ENCODE data around the gene ACAP1.
"Not testable (repeated sequence)": the region's sequence is repeated elsewhere in the genome, so short reads cannot be mapped to it uniquely, and the experiment has no call there.

Gene ACAP1

GRCh38 chr17:7329374-7329996, 6.8 kb upstream of the ACAP1 start:
- DNase-seq = peak; percentile 91

GRCh38 chr17:7329997-7330637, 6.2 kb upstream of the ACAP1 start:
- peak; percentile 75 for DNase-seq

DNA sequence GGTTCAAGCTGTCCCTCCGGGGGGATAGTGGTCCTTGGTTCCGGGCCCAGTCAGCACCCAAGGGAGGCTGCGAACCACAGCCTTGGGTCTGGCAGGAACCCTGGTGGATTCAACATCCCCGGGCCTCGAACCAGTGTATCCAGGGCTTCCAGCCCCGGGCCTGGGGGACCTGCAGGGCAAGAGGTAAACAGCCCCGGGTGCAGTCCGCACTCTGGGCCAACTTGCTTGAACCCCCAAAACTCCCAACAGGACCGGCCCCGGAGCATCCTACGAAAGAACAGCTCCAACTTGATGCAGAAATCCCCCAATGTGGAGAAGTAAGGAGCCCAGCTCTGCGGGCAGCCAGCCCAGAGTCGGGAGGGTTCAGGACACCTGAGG, 5.7 kb upstream of the ACAP1 start:
- DNase-seq = no peak

- DNase-seq = no peak
These were observed 4.2 kb upstream of the ACAP1 start for GRCh38 chr17:7332111-7332510.

DNA sequence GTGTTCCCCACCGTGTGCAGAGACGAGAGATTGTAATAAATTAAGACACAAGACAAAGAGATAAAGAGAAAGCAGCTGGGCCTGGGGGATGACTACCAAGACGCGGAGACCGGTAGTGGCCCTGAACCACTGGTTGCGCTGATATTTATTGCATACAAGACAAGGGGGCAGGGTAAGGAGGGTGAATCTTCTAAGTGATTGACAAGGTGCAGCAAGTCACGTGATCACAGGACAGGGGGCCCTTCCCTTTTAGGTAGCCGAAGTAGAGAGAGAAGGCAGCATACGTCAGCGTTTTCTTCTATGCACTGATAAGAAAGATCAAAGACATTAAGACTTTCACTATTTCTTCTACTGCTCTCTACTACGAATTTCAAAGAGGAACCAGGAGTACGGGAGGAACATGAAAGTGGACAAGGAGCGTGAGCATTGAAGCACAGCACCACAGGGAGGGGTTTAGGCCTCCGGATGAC, 3.7 kb upstream of the ACAP1 start:
- not testable (repeated sequence) for DNase-seq

GRCh38 chr17:7334938-7335538, 1.3 kb upstream of the ACAP1 start:
- DNase-seq = no peak

DNA sequence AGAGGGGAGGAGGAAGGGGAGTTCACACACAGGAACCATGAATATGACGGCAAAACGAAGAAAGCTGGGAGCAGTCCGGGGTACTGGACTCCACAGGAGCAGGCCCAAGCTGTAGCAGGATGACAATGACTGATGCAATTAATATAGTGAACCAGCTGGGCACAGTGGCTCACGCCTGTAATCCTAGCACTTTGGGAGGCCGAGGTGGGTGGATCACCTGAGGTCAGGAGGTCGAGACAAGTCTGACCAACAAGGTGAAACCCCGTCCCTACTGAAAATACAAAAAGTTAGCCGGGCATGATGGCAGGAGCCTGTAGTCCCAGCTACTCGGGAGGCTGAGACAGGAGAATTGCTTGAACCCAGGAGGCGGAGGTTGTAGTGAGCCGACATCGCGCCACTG, 564 bp upstream of the ACAP1 start:
- not testable (repeated sequence) for DNase-seq

DNA sequence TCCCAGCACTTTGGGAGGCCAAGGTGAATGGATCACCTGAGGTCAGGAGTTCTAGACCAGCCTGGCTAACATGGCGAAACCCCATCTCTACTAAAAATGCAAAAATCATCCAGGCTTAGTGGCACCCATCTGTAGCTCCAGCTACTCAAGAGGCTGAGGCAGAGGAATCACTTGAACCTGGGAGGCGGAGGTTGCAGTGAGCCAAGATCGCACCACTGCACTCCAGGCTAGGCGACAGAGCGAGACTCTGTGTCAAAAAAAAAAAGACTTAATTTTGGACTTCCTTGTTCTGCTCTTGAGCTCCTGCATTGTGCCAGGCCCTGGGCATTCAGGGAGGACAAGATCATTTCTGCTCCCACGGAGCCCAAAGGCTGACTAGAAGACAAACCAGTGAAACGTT, 1.3 kb downstream of the ACAP1 start:
- not testable (repeated sequence) for DNase-seq

DNA sequence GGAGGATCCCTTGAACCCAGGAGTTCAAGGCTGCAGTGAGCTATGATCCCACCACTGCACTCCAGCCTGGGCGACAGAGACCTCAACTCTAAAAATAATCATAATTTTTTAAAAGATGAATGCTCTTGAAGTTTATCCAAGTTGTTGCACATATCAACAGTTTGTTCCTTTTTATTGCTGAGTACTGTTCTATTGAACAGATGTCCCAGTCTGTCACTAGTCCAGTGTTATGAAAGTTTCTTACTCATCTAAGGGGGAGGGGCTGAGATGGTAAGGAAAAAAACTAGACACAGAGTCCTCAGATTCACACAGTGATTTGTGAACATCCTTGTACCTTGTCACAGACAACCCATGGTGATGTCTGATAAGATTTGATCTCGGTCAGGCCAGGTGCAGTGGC, 3.9 kb downstream of the ACAP1 start:
- DNase-seq = no peak

- no peak for DNase-seq
These were observed 5.5 kb downstream of the ACAP1 start for GRCh38 chr17:7341842-7342241.

- no peak for DNase-seq
These were observed 6.9 kb downstream of the ACAP1 start for GRCh38 chr17:7343250-7343649.

DNA sequence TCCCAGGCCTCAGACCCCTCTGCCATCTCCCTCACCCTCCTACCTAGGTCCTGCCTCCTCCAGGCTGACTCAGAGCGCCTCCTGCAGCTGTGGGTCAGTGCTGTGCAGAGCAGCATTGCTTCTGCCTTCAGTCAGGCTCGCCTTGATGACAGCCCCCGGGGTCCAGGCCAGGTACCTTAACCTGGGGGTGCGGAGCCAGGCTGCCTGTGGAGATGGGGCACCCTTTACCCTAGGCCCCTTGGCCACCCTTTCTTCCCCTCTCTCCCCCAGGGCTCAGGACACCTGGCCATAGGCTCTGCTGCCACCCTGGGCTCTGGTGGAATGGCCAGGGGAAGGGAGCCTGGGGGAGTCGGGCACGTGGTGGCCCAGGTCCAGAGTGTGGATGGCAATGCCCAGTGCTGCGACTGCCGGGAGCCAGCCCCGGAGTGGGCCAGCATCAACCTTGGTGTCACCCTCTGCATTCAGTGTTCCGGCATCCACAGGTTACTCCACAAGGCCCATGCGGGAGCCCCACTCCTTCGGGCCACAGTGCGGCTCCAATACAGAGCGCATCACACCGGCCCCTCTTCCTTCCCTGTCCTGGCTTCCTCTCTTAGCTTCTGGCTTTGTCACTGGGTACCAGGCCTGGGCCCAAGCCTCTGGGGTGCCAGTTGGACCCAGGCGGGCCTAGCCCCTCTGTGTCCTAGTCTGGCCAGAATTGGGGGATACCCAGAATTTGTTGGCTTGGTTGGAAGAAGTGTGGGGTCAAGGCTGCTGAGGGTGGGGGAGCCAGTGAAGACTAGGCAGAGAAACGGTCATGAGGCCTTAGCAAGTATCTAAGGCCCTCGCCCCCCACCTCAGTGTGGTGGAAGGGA, 10.7 kb downstream of the ACAP1 start:
- no peak for DNase-seq

GRCh38 chr17:7347630-7348477, 11.5 kb downstream of the ACAP1 start:
- DNase-seq = no peak

DNA sequence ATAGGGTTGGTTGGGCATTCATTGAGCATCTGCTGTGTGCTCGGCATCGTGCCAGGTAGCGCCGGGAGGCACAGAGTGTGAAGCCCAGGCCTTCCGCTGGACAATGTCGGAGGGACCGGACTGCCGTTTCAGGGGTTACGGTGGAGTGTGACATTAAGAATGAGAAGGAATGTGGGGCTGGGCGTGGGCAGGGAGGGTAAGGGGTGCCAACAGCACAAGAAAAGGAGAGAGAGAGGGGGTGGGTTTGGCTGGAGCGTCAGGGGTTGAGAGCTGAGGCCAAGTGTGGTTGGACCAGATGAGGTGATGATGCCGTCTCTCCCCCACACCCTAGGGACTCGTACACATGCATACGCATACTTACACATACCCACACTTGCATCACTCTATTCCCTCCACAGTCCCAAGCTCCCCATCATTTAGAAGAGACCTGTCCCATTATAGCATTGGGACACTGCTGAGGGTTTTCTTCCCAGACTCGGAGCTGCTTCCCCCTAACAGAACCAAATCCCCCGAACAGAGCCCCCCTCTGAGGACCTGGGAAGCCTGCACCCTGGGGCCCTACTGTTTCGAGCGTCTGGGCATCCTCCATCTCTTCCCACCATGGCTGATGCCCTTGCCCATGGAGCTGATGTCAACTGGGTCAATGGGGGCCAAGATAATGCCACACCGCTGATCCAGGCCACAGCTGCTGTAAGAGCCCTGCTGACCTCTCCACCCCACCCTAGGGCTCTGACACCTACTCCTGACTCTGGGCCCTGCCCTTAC, 12.3 kb downstream of the ACAP1 start:
- no peak for DNase-seq

- peak; percentile 75 for DNase-seq
These were observed 15.6 kb downstream of the ACAP1 start, which contains the start of gene KCTD11 for GRCh38 chr17:7351665-7352502. KCTD11 (plus strand) TSS chr17:7352162.

DNA sequence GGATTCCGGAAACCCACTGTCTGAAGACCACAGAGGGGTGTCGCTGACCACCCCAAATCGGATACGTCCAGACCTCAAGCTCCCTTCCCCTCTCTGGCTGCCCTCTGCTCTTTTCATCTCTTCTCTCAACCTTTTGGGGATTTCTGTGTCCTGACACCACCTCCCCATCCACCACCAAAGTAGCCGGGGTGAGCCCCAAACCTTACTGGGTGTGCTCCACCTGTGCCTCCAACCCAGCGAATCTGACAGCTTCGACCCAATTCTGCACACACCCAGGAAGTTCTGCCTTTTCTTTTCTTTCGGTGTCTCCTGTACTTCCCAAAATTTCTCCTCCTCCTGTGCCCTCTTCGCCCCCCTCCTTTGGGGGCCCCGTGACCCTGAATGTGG, 16.2 kb downstream of the ACAP1 start:
- DNase-seq = no peak

- DNase-seq = no peak
These were observed 16.7 kb downstream of the ACAP1 start for GRCh38 chr17:7352910-7353635.

DNA sequence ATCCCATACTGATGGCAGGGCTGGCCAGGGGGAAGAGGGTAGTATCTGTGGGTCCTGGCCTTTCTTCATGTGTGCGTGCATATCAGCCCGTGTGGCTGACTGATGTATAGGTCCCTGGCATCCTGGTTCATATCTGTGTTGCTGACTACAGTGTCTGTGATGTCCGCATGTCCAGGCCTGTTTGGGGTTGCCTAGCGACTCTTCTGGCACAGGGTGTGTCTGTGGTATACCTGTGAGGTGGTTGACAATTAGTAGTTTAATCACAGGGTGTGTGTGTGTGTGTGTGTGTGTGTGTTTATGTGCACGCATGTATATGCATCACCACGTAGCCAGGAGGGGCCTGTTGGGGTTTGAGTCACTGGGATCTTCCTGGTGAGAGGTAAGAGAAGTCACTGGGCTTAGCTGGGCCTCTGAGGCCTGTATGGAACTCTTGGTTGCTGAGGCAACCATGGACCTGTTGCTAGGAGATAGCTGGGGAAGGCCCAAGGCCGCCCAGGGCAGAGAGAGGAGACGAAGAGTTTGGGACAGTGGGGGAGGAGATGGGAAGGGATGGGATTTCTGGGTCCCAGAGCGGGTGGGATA, 18.0 kb downstream of the ACAP1 start:
- DNase-seq = no peak

GRCh38 chr17:7355053-7355452, 18.7 kb downstream of the ACAP1 start, which contains the start of gene TMEM95:
TMEM95 (plus strand) TSS chr17:7355156; CDS start chr17:7355205, 49 bp downstream.
- DNase-seq = no peak

Measured in T-helper 9 cell (primary cell).